Measurements from ENCODE around the gene SPATA18. TPM values are rescaled to one million over a fixed set of nuclear protein-coding genes. Genes with fewer than 3 reads are reported as not detected.

The SPATA18 gene
- total and polyA plus RNA-seq, 2 of the 8 experiments (the other 6 are each of a cell fraction or from before 2014, with no cell fraction given) = 1.4 to 2.4 TPM

- 88% methylated on average over 2 of the region's 2 CpGs; no CpG with 5 or more reads in 1 of the 2 experiments for WGBS, 2 experiments (ENCODE audit: extremely low coverage in 1 of 2, insufficient coverage in 1 of 2, insufficient read length in 1 of 2, insufficient replicate concordance in 2 of 2, low coverage in 1 of 2, low lambda C conversion rate in 2 of 2, missing lambda C conversion rate in 1 of 2)
- H3K14ac ChIP-seq (ENCODE audit: insufficient read length) = no peak overlapping the region
- H3K23me2 ChIP-seq (ENCODE audit: low read depth, low read length) = no peaks in the 10 kb centered on the region
- no peak overlapping the region for H4K8ac ChIP-seq (ENCODE audit: extremely low read depth, insufficient read depth, low read length)
- no peaks in the 10 kb centered on the region for H3K9me3 ChIP-seq (ENCODE audit: insufficient read depth in 2 of 2, low read depth in 1 of 2, low read length in 1 of 2)
- no peak overlapping the region for H3K4me2 ChIP-seq (ENCODE audit: insufficient read depth in 1 of 2, low read depth in 2 of 2, low read length in 2 of 2)
- H3K9ac ChIP-seq (replicated peaks in 1 of 4; ENCODE audit: extremely low read depth in 1 of 4, low read depth in 3 of 4, low read length in 3 of 4) = no peak overlapping the region
- peaks cover 0 to 1% (median 0%) of the 10 kb centered on the region in 4 experiments; a peak in 1 of 7 replicates for H3K4me1 ChIP-seq (replicated peaks in 1 of 4; ENCODE audit: control insufficient read depth in 3 of 4, insufficient read depth in 4 of 4, low read length in 3 of 4)
- POLR2A ChIA-PET (ENCODE audit: partially characterized antibody) = no interaction called here
- H3K23ac ChIP-seq (ENCODE audit: insufficient read length) = no peak overlapping the region
- no peaks in the 10 kb centered on the region for H3K79me1 ChIP-seq (ENCODE audit: low read depth, low read length)
- no peak overlapping the region for H3K27ac ChIP-seq (ENCODE audit: low read depth, low read length)
- H3K18ac ChIP-seq (ENCODE audit: extremely low read depth, low read length) = no peak overlapping the region
- H2BK20ac ChIP-seq (ENCODE audit: low read length) = no peak overlapping the region
- H3K36me3 ChIP-seq (ENCODE audit: control insufficient read depth in 2 of 4, insufficient read depth in 4 of 4, low read length in 3 of 4) = no peaks in the 10 kb centered on the region
- H3K79me2 ChIP-seq (ENCODE audit: control insufficient read depth in 1 of 2, insufficient read depth in 2 of 2, low read length in 2 of 2) = no peaks in the 10 kb centered on the region
- no peak overlapping the region for H3K56ac ChIP-seq (replicated peaks; ENCODE audit: insufficient read length, low read depth, low read length)
- H2AK5ac ChIP-seq (ENCODE audit: low read depth, low read length) = no peak overlapping the region
- no peaks in the 10 kb centered on the region for H3K27me3 ChIP-seq (replicated peaks in 1 of 4; ENCODE audit: control insufficient read depth in 3 of 4, extremely low read depth in 1 of 4, insufficient read depth in 3 of 4, low read length in 3 of 4)
- FAIRE-seq = no peak
- no peak overlapping the region for H4K5ac ChIP-seq (ENCODE audit: insufficient read length, low read depth, low read length)
- no peak overlapping the region for H2BK15ac ChIP-seq (ENCODE audit: low read length)
- no peaks in the 10 kb centered on the region for H4K20me1 ChIP-seq (replicated peaks in 1 of 2; ENCODE audit: control insufficient read depth in 1 of 2, insufficient read depth in 2 of 2, low read length in 2 of 2)
- H2BK5ac ChIP-seq (ENCODE audit: low read depth, low read length) = no peak overlapping the region
- CTCF ChIA-PET (ENCODE audit: partially characterized antibody) = no interaction called here
- no peak overlapping the region for H2BK120ac ChIP-seq (replicated peaks; ENCODE audit: low read depth, low read length)
- no peak overlapping the region for H2AFZ ChIP-seq (ENCODE audit: low read length)
- no peak overlapping the region for H2BK12ac ChIP-seq (ENCODE audit: low read depth, low read length)
- no peak overlapping the region for H3K4me3 ChIP-seq (ENCODE audit: extremely low read depth in 1 of 4, insufficient read depth in 2 of 4, low read depth in 3 of 4, low read length in 4 of 4)
- no peak for TF ChIP-seq JUN (IDR thresholded peaks at IDR 0.05; ENCODE audit: low read depth, low read length)
- no peak for TF ChIP-seq KDM1A (IDR thresholded peaks at IDR 0.05; ENCODE audit: borderline replicate concordance, low read length)
- TF ChIP-seq SIN3A (conservative IDR thresholded peaks at IDR 0.05 in 1 of 2, IDR thresholded peaks at IDR 0.05 in 1 of 2; ENCODE audit: low read depth in 1 of 2, low read length in 2 of 2) = no peak
- TF ChIP-seq CBX8 (IDR thresholded peaks at IDR 0.05; ENCODE audit: borderline replicate concordance, low read depth, low read length) = no peak
- TF ChIP-seq CEBPB (IDR thresholded peaks at IDR 0.05; ENCODE audit: low read depth, low read length) = no peak
- TF ChIP-seq CREB1 (IDR thresholded peaks at IDR 0.05) = no peak
- DNase-seq (ENCODE audit: low read depth in 1 of 2, low spot score in 2 of 2) = no peak
- no peak overlapping the region for H4K91ac ChIP-seq (replicated peaks; ENCODE audit: insufficient read length, low read length)
- no peak overlapping the region for H3K4ac ChIP-seq (replicated peaks; ENCODE audit: insufficient read length, low read depth, low read length)
Observed at GRCh38 chr4:52010986-52011385, 40.1 kb upstream of the SPATA18 start.

Data from H1 (cell line).